ENCODE results near the gene BTN1A1.
"Not testable (repeated sequence)": the region's sequence is repeated elsewhere in the genome, so short reads cannot be mapped to it uniquely, and the experiment has no call there.

Gene BTN1A1

DNA sequence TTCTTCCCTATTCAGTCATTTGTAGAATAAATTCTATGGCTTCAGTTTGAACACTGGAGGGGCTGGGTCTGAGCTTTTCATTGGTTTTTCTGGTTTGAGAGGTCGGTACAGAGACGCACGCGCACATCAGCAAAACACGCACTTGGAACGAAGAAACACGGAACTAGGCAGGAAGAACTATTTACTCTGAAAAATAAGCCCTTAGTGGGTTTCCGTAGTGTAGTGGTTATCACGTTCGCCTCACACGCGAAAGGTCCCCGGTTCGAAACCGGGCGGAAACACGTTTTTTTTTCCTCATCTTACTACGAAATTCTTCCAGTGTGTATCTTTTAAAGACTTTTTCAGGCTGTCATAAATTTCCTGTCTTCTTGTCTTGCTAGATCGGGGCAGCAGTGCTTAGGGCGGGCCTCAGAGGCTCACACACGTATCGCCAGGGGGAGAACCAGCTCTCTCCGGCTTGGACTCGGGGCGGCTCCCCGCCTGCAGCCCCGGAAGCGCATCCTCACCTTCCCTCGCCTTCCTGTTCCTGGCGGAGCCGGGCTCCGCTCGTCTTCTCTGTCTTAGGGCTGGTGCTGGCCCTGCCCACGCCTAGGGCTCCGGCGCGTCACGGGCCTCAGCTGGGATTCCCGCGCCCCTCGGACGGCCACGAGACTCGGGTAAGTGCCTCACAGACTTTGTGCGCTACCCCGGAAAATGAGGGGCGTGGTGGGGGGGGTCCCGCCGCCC is 37.9 kb downstream of the BTN1A1 start, which contains the start of gene HMGN4:
HMGN4 (plus strand) TSS at position 521 of the 726 bp plus-strand sequence. CDS start 6,841 bp downstream, outside the sequence.
- DNase-seq (ENCODE audit: low read depth), result peak; percentile 75

DNA sequence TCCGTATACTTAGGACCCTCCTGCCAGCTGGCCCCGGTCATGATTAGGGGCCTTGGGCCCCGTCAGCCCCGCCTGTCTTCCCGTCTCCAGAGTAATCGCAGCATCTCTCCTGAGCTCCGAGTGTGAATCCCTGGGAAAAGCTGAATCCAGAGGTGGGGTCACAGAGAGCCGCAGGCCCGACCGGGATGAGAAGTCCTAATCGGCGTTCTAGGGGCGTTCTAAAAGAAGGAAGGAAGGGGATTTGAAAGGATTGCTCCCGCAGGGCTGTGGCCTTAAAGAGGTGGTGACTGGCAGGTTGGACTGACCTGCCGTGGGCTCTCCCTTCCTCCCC is 38.4 kb downstream of the BTN1A1 start:
- no peak for DNase-seq (ENCODE audit: low read depth)

DNA sequence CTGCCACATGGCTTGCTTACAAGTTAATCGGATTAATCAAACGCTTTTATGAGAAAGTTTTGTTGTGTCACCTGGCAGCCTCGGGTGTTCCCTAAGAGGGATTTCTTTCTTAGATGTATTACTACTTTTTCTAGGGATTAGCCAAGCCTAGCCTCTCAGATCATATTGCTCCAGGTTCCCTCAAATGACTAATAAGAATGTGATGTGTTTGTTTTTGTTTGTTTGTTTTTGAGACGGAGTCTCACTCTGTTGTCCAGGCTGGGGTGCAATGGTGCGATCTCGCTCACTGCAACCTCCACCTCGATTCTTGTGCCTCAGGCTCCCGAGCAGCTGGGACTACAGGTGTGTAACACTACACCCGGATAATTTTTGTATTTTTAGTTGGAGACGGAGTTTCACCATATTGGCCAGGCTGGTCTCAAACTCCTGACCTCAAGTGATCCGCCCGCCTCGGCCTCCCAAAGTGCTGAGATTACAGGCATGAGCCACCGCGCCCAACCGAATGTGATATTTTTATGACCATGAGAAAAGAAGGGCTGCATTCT is 39.0 kb downstream of the BTN1A1 start:
- DNase-seq (ENCODE audit: low read depth), result no peak

DNA sequence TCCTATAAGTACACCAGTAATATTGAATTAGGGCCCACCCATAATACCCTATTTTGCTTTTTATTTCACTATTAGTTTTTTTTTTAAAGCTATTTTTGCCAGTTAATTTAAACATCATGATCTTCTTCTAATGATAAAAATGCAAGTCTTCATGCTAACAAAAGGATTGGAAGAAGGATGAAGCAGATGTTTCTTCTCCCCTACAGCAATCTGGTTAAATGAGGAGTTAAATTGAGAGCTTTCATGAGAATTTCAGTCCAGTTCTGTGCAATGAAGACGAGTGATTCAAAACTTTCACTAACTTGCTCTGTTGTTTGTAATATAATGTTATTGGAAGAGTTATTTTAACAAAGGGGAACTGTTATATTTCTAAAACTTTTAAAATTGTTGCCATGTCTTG is 41.5 kb downstream of the BTN1A1 start:
- no peak for DNase-seq (ENCODE audit: low read depth)

DNA sequence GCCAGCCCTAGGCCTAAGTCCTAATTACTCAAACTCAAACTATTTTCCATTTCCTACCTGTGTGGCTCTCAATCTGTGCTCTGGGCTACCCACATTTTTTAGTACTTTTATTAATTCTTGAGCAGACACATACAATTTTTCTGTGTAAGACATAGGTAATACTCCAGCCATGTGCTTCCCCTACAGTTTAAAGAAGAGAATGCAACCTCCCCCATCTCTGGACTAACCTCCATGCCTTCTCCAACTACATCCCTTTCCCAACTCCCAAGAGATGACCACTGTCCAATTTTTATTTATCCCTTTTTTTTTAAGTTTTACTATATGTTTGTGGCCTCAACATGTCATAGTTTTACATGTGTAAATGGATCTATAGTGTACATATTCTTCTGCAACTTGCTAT is 43.9 kb downstream of the BTN1A1 start:
- DNase-seq (ENCODE audit: low read depth), result no peak

DNA sequence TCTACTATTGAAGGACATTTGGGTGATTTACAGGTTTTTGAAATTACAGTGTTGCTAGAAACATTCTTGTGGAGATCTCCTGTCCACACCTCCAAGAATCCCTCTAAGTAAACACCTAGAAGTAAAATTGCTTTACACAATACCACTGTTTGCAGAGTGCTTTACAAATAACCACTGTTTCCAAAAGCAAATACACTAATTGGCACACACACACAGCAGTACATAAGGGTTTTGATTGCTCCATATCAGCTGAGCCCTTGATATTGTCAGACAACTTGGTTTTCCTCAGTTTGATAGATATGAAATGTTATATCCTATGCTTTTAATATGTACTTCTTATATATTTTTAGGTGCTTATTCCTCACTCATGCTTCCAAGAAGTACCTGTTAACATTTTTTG is 44.4 kb downstream of the BTN1A1 start:
- DNase-seq (ENCODE audit: low read depth), result no peak

DNA sequence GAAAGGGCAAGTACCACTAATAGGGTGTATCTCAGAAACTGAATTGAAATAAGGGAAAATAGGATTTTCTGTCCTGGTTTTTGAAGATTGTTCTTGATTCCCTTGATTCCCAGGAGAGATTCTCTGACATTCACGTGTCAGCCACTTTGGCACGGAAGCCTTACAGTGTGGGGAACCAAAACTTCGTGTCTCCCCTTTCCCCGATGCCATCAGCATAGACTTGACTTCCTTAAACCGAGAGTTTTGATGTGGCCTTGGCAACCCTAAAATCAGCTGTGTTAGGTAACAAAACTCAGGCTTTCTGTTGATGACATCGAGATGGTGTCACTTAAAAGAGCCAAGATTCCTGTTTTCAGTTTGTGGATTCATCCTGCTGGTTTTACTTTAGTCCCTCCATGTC is 45.5 kb downstream of the BTN1A1 start:
- no peak for DNase-seq (ENCODE audit: low read depth)

- DNase-seq (ENCODE audit: low read depth), result not testable (repeated sequence)
These were observed 47.3 kb downstream of the BTN1A1 start for GRCh38 chr6:26547363-26547762.

DNA sequence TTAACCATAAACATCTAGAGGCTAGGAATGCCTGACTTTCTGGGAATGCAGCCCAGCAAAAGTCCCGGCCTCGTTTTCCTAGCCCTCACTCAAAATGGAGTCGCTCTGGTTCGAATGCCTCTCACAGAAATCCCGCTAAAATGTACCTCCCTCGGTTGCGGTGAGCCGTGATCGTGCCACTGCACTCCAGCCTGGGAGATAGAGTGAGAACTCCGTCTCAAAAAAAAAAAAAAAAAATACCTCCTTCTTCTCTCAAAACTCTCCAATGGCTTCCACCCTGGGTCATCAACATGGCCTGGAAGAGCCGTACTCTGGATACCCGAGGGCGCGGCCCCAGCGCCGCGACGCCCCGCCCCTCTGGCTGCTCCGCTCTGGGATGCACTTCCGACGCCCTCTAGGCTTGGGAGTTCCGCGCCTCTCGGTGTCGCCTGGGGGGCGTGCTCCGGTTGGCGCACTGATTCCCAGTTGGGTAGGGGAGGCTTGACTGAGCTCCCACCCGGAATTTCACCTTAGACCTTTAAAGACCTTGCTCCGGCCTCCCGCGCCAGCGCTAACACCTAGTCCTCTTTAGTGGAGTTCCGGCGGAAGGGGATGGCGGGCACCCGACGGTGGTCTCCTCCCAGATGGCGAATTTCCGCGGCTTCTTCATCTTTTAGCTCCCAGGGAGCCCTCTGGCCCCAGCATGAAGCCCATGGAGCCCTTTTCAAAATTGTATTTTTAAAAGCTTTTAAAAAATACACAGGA is 50.3 kb downstream of the BTN1A1 start:
- DNase-seq (ENCODE audit: low read depth), result no peak

DNA sequence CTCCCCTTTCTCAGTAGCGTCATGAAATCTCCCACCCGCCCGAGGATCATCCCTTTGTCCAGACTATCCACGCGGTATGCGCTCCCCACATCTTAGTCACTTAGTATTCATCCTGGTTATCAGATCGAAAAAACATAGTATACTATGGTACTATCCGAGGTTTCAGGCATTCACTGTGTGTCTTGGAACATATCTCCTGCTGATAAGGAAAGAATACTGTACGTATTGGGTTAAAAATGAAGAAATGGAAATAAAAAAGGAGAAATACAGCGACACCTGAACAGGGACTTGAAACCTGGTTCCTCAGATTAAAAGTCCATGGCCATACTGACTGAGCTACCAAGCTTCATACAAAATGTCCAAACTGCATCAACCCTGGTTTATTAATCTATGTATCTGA is 52.1 kb downstream of the BTN1A1 start:
- DNase-seq (ENCODE audit: low read depth), result no peak

DNA sequence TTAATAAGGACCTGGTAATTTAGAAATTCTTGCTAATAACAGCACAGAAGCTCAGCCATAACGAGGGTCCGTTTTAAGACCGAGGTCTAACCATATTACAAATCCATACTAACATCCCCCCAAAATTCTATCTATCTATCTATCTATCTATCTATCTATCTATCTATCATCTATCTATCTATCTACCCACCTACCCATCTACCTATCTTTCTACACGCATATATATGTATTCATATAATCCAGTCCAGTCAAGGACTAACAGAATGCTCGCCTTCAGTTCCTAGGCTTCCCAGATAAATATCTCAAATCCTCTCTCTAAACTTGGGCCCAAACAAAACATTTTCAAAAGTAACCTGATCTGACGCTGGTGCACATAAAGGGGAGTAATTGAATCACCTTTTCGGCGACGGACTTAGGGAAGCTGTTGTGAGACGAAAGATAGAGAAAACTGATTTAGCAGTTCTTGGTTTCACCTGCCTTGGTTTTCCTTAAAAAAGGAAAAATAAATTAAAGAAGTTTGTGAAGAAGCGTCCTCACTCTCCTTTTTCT is 52.6 kb downstream of the BTN1A1 start:
- no peak for DNase-seq (ENCODE audit: low read depth)

DNA sequence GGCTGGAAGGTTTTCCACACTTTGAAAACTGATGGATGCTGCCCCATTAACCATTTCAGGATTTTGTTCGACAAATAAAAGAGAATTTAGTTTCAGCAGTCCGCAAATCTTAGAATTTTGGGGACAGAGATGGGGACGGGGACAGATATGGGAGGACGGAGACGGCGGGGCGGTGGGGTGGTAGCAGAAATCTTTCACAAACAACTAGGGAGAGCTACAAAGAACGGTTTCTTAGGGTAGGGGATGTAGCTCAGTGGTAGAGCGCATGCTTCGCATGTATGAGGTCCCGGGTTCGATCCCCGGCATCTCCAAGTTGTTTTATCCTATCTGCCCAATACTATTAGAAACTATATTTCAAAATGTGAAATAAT is 53.1 kb downstream of the BTN1A1 start:
- DNase-seq (ENCODE audit: low read depth), result peak; percentile 68

DNA sequence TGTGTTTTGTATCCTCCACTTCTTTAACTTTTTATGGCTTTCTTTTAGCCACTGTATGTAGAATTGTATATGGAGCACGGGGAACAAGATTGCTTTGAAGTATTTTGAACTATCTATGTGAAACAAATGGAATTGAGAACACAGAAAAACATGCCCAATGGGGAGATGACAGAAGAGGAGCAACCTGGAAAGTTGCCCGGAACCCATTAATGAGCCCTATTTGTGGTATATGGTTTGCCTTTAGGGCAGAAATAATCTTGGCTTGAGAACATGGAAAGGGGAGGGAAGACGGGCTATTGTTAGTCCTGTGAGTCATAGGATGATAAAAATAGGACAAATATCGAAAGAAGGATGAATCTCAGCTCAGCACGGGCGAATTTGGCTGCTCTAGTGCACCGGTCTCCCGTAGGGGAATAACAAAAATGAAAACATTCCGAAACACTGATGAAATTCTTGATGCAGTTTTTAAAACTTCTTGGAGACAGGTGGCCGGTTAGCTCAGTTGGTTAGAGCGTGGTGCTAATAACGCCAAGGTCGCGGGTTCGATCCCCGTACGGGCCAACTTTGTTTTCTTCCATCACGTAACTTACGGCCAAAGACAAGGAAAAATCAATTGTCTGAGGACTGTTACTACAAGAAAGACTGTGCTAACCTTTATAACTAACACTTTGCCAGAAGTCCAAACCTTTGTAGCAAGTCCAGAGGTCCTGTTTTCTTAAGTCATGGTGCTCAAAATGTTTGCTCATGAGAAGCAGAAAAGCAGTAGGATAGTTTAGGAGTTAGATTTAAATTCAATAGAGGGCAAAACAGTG is 53.7 kb downstream of the BTN1A1 start:
- peak; percentile 74 for DNase-seq (ENCODE audit: low read depth)

DNA sequence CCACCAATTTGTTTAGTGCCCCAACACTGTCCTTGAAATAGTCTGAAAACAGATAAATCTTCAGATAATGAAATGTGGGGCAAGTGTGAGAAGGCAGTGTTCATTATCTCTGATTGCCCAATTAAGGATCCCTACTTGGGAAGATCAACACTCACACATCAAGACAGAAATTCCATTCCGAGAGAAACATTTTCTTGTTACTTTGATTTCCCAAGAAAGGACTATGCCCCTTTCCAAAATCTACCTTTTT is 54.3 kb downstream of the BTN1A1 start:
- no peak for DNase-seq (ENCODE audit: low read depth)

DNA sequence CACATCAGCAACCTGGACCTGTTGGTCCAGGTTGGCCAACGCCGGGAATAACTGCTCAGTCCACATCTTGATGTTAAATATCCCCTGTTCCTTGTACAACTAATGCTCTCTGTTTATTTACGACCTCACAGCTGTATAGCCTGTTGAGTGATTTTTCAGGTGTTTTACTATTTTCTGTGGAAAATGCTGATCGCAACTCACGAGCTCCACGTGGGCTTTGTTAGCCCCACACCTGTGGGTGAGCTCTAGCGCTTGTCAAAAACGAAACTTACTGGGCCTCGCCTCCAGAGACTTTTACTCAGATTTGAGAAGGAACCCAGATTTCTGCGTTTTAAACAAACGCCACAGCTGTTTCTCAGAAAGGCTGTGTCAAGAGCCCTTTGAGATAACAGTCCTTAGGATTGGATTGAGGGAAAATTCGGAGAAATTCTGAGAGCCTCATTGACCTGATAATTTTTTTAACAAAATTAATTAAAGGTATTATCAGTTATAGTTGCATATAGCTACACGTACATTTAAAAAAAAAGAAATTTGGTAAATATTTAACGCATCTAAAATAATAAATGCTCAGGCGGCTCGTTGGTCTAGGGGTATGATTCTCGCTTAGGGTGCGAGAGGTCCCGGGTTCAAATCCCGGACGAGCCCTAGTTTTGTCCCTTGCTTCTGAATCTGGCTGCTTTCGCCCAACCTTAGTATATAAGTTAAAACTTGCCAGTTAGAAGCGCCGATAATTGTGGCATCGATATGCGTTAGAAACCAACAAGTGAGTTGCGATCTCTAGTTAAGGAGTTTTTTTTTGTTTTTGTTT is 54.8 kb downstream of the BTN1A1 start:
- peak; percentile 48 for DNase-seq (ENCODE audit: low read depth)

DNA sequence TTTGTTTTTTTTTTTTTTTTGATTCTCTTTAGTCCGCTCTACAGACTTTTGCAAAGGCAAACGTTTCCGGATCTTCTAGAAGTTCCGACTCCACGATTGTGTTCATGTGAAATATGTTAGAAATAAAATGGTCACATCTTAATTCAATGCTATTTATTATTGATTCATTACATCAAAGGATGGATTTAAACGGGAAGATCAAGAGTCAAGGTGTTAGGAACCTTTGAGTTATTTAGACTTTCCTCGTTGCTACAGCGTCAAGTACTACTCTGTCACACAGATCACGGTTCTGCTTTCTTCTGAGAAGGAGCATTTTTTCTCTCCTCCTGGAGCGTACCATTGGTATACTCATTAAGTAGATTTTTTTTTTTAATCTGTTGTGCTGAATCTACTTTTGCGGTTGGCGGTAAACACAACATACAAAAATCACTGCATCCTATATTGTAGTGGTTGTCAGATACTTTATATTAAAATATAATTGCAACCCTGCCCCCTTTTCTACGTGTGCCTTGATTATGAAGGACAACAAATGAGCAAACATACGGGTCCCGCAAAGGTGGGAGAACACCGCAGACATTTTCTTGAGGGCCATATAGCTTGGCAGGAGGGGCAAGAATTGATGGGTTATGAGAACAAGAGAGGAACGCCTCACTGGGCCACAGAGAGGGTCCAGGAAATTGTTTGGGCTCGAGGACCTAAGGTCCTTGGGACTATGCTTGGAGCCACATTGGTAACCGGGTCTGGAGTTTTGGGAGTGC is 55.6 kb downstream of the BTN1A1 start:
- DNase-seq (ENCODE audit: low read depth), result no peak

GRCh38 chr6:26556263-26557070 is 56.4 kb downstream of the BTN1A1 start:
- no peak for DNase-seq (ENCODE audit: low read depth)
